Adrenal gland (tissue), 12 donors: ENCODE measurements around the gene APBA1. TPM values are rescaled to one million over a fixed set of nuclear protein-coding genes. Genes with fewer than 3 reads are reported as not detected.

Source experiments
- DNase-seq, 7 donors: peaks; one replicate each; pipeline ENCODE4 v3.0.0-alpha.2; 2019 to 2020
- H3K27ac ChIP-seq, 5 donors: fragments of 200-600 bp; sonication (generic) in 4 of 5; 1 replicate in 3 of 5; 2 replicates in 2 of 5; pipeline versions ENCODE4 v1.5.1 to v1.8.0; 2016 to 2020; ENCODE audit warnings: mild to moderate bottlenecking in 1 of 5
- H3K27me3 ChIP-seq: fragments of 200-600 bp; 2 replicates; pipeline ENCODE4 v1.8.0; 2021
- H3K36me3 ChIP-seq, 2 donors: fragments of 200-600 bp; replicated peaks in 1 of 2; 1 replicate in 1 of 2; 2 replicates in 1 of 2; pipeline versions ENCODE4 v1.5.1 to v1.8.0; 2018 to 2022
- H3K4me1 ChIP-seq, 2 donors: fragments of 200-600 bp; replicated peaks in 1 of 2; 1 replicate in 1 of 2; 2 replicates in 1 of 2; pipeline versions ENCODE4 v1.5.1 to v1.8.0; 2018 to 2021
- H3K4me3 ChIP-seq, 4 donors: fragments of 200-600 bp; sonication (generic) in 3 of 4; one replicate each; pipeline ENCODE4 v1.5.1; 2016 to 2018
- H3K9me3 ChIP-seq, 3 donors: fragments of 200-600 bp; sonication (generic) in 1 of 3; replicated peaks in 1 of 3; 1 replicate in 2 of 3; 2 replicates in 1 of 3; pipeline versions ENCODE4 v1.5.1 to v1.8.0; 2016 to 2021
- POLR2A ChIP-seq, 2 donors: fragments of 450-650 bp; IDR thresholded peaks; one replicate each; pipeline ENCODE4 v1.6.1; 2017; ENCODE audit warnings: antibody characterized with exemption in 2 of 2, mild to moderate bottlenecking in 2 of 2, moderate library complexity in 1 of 2
- WGBS, 4 donors: extraction: QIAGEN DNeasy Blood & Tissue Kit in 2 of 4; methylation state at CpG; one replicate each; pipeline versions ENCODE4 v1.1.5 to v1.1.7; 2013 to 2017; 5-methylcytosine and 5-hydroxymethylcytosine counted together
- intact Hi-C, 2 donors: fragments of 100-400 bp; cut with DNase I; formaldehyde crosslinking; loops; one replicate each; pipeline versions ENCODE4 v1.14.1 to v1.15.0; 2022 to 2023
- polyA plus RNA-seq, 3 donors: library from polyadenylated mRNA; stranded (reverse); fragments of 200-250 nt in 2 of 3; fragments of 350-450 nt in 1 of 3; fragmentation: Illumina TruSeq in 1 of 3; extraction: RNeasy Lipid Tissue Mini Kit (QIAGEN cat#74804) in 1 of 3; gene quantifications; one replicate each; pipeline ENCODE4 v1.2.3, GENCODE V29; 2013 to 2014
- total RNA-seq, 9 donors: library from RNA; depleted of rRNA in 4 of 9; stranded (reverse); fragments of >200 nt in 4 of 9; fragments of 120-200 nt in 1 of 9; fragmentation: NEBNext Ultra II Directional in 1 of 9; extraction: Animal tissue kit (Norgen Biotek cat#: 25700) in 1 of 9; gene quantifications; one replicate each; pipeline versions ENCODE4 v1.1.0 to v1.2.4, GENCODE V29; 2013 to 2023
- TF ChIP-seq, protein P1 (sequence below), 6 experiments: fragments of 450-650 bp in 4 of 6; fragments of 200-600 bp in 2 of 6; sonication (generic) in 1 of 6; IDR thresholded peaks; 1 replicate in 5 of 6; 2 replicates in 1 of 6; pipeline versions ENCODE4 v1.5.1 to v1.8.0; 2016 to 2021; ENCODE audit warnings: antibody characterized with exemption in 6 of 6, mild to moderate bottlenecking in 2 of 6, moderate library complexity in 1 of 6
- donor health status: healthy with polysubstance abuse.
- donor health status: Bipolar disorder and iron deficiency.
- donor health status: DM: yes; HTN: yes; CAD: no.
- donor health status: DM: no; HTN: no; CAD: no.
- donor health status: DM: no; HTN: no; CAD: no.
- donor health status: DM: yes; HTN: yes; CAD: no.

The APBA1 gene
- total and polyA plus RNA-seq, 12 donors = 0.64 to 6.4 (median 3.5) TPM

GRCh38 chr9:69542942-69543704, 129.0 kb downstream of the APBA1 start:
- intact Hi-C loops = no loop called here
- H3K4me1 ChIP-seq = no peaks in the 10 kb centered on the region
- no peak overlapping the region for H3K4me3 ChIP-seq
- TF ChIP-seq POLR2A (IDR thresholded peaks at IDR 0.05) = no peak
- TF ChIP-seq, protein P1, sequence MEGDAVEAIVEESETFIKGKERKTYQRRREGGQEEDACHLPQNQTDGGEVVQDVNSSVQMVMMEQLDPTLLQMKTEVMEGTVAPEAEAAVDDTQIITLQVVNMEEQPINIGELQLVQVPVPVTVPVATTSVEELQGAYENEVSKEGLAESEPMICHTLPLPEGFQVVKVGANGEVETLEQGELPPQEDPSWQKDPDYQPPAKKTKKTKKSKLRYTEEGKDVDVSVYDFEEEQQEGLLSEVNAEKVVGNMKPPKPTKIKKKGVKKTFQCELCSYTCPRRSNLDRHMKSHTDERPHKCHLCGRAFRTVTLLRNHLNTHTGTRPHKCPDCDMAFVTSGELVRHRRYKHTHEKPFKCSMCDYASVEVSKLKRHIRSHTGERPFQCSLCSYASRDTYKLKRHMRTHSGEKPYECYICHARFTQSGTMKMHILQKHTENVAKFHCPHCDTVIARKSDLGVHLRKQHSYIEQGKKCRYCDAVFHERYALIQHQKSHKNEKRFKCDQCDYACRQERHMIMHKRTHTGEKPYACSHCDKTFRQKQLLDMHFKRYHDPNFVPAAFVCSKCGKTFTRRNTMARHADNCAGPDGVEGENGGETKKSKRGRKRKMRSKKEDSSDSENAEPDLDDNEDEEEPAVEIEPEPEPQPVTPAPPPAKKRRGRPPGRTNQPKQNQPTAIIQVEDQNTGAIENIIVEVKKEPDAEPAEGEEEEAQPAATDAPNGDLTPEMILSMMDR (IDR thresholded peaks at IDR 0.05) = no peak
- H3K27ac ChIP-seq = no peak overlapping the region
- H3K9me3 ChIP-seq = no peaks in the 10 kb centered on the region
- no peaks in the 10 kb centered on the region for H3K27me3 ChIP-seq
- DNase-seq = no peak
- H3K36me3 ChIP-seq = no peaks in the 10 kb centered on the region
- WGBS, 4 donors = 48 to 59% (median 50%) methylated on average over 7 of the region's 7 CpGs

DNA sequence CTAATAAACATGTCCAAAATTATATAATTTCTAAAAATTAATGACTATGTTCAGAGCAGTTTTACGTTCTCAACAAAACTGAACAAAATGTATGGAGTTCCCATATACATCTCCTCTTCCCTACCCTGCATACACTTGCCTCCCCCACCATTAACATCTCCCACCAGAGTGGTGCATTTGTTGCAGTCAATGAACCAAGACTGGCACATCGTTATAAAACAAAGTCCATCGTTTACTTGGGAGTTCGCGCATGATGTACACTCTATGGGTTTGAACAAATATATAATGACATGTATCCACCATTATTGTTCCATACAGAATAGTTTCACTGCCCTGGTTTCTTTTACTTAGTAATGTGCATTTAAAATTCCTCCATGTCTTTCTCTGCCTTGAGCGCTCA, 130.1 kb downstream of the APBA1 start:
- Histone ChIP-seq H3K36me3 (no peaks in the 10 kb centered on the region), H3K9me3 (no peaks in the 10 kb centered on the region), H3K4me3 (no peak overlapping the region), H3K27ac (no peak overlapping the region), H3K27me3 (no peaks in the 10 kb centered on the region), H3K4me1 (no peaks in the 10 kb centered on the region)
- WGBS, 4 donors = 90 to 97% (median 92%) methylated on average over 6 of the region's 6 CpGs
- DNase-seq = no peak
- intact Hi-C loops = no loop called here
- no peak for TF ChIP-seq POLR2A (IDR thresholded peaks at IDR 0.05)
- TF ChIP-seq, protein P1 (IDR thresholded peaks at IDR 0.05) = no peak

- H3K4me3 ChIP-seq = no peak overlapping the region
- H3K27me3 ChIP-seq = no peaks in the 10 kb centered on the region
- no peaks in the 10 kb centered on the region for H3K36me3 ChIP-seq
- intact Hi-C loops = no loop called here
- no peak for DNase-seq
- H3K4me1 ChIP-seq = no peaks in the 10 kb centered on the region
- 82 to 91% (median 85%) methylated on average over 1 of the region's 1 CpG for WGBS, 4 donors
- no peak overlapping the region for H3K27ac ChIP-seq
- H3K9me3 ChIP-seq = no peaks in the 10 kb centered on the region
- TF ChIP-seq, protein P1 (IDR thresholded peaks at IDR 0.05) = no peak
- no peak for TF ChIP-seq POLR2A (IDR thresholded peaks at IDR 0.05)
Measured at GRCh38 chr9:69535911-69536310, 136.3 kb downstream of the APBA1 start.

DNA sequence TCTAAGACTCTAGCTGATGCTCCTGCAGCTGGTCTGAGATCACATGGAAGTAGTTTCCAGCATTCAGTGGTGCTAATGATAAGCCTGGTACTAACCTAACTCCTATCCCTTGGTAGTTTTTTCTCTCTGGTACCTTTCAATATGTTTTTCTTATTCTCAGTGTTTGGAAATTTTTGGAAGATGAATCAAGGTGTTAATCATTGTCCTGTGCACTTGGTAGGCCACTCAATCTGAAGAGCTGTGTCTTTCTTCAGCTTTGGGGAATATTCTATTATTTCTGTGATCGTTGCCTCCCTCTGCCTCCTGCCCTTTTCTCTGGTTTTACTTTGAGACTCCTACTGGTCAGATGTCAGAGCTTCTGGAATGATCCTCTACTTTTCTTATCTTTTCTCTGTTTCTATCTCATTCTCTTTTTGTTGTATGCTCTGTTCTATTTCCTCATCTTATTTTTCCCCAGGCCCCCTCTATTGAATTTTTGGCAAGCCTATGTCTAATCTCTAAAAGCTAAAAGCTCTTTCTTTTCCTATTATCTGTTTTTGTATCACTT, 136.8 kb downstream of the APBA1 start:
- Histone ChIP-seq H3K36me3 (no peaks in the 10 kb centered on the region), H3K9me3 (no peaks in the 10 kb centered on the region), H3K27ac (no peak overlapping the region), H3K4me1 (no peaks in the 10 kb centered on the region), H3K4me3 (no peak overlapping the region), H3K27me3 (no peaks in the 10 kb centered on the region)
- no peak for DNase-seq
- TF ChIP-seq POLR2A (IDR thresholded peaks at IDR 0.05) = no peak
- TF ChIP-seq, protein P1 (IDR thresholded peaks at IDR 0.05) = no peak
- WGBS, 4 donors = 79 to 90% (median 81%) methylated on average over 1 of the region's 1 CpG
- intact Hi-C loops = no loop called here
